Liver (tissue), 3 donors: ENCODE results near the gene TMEM45A.

Source experiments
- CTCF ChIP-seq: fragments of 150-350 bp; IDR thresholded peaks from 2 replicates; pipeline ENCODE4 v1.5.1; 2017; ENCODE audit warnings: improper control_type of control experiment, low read depth, low read length; ENCODE audit not compliant: missing input control
- HNF4G ChIP-seq: IDR thresholded peaks from 2 replicates; pipeline ENCODE4 v1.6.1; 2016; ENCODE audit warnings: antibody characterized with exemption
- JUND ChIP-seq, 2 donors: IDR thresholded peaks; 2 replicates each; pipeline ENCODE4 v1.6.1; 2016; ENCODE audit warnings: antibody characterized with exemption in 2 of 2
- MAX ChIP-seq: IDR thresholded peaks from 2 replicates; pipeline ENCODE4 v1.6.1; 2016; ENCODE audit warnings: antibody characterized with exemption
- NR2F2 ChIP-seq: IDR thresholded peaks from 2 replicates; pipeline ENCODE4 v1.6.1; 2016; ENCODE audit warnings: antibody characterized with exemption
- RAD21 ChIP-seq, 2 donors: IDR thresholded peaks; 2 replicates each; pipeline ENCODE4 v1.6.1; 2016; ENCODE audit warnings: antibody characterized with exemption in 2 of 2, mild to moderate bottlenecking in 2 of 2
- RXRA ChIP-seq, 2 donors: IDR thresholded peaks; 2 replicates each; pipeline ENCODE4 v1.6.1; 2017 to 2018; ENCODE audit warnings: antibody characterized with exemption in 2 of 2, mild to moderate bottlenecking in 1 of 2
- SP1 ChIP-seq: IDR thresholded peaks from 2 replicates; pipeline ENCODE4 v1.6.1; 2018; ENCODE audit warnings: antibody characterized with exemption, mild to moderate bottlenecking
- TAF1 ChIP-seq: conservative IDR thresholded peaks from 2 replicates; pipeline ENCODE4 v1.6.1; 2016; ENCODE audit warnings: antibody characterized with exemption, mild to moderate bottlenecking
- ZBTB33 ChIP-seq: IDR thresholded peaks from 2 replicates; pipeline ENCODE4 v1.6.1; 2016; ENCODE audit warnings: antibody characterized with exemption
- donor health status: healthy.
- donor health status: healthy.

- peak; percentile 52 for TF ChIP-seq CTCF
- TF ChIP-seq HNF4G = no peak
- no peak for TF ChIP-seq MAX
- TF ChIP-seq JUND (IDR thresholded peaks at IDR 0.05) = peak in 1 of 2 donors; percentile 15
- TF ChIP-seq ZBTB33 = no peak
- TF ChIP-seq SP1 = no peak
- TF ChIP-seq RAD21 (IDR thresholded peaks at IDR 0.05) = peak; percentile 78 to 89
- no peak for TF ChIP-seq RXRA (IDR thresholded peaks at IDR 0.05)
- peak; percentile 41 for TF ChIP-seq TAF1
- TF ChIP-seq NR2F2 = no peak
These were observed 111.0 kb downstream of the TMEM45A start for GRCh38 chr3:100603469-100603868.
